ENCODE data around the gene AMZ2.
"Not testable (repeated sequence)": the region's sequence is repeated elsewhere in the genome, so short reads cannot be mapped to it uniquely, and the experiment has no call there.

AMZ2 gene

DNA sequence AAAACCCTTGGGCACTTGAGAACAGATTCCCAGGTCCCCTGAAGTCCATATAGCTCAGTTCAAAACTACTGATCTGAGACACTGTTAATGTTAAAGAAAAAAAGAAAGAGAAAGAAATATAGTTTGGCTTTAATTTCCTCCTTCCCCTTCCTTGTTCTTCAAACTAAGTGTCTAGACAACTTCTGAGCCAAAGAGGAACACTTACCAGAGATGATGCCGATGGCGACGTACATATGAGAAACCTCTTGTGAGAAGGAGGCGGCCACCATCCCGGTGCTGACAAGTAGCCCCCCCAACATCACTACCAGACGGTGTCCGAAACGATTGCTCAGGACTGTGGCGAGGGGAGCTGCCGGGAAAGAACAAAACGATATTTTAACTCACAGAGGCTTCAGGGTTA is 25.9 kb downstream of the AMZ2 start:
- 85% methylated on average over 11 of the region's 11 CpGs for WGBS (ENCODE audit: insufficient coverage)
- Histone ChIP-seq H3K36me3 (ENCODE audit: control insufficient read depth in 4 of 4, insufficient read depth in 4 of 4, low read length in 3 of 4) (no peaks in the 10 kb centered on the region), H3K27ac (ENCODE audit: insufficient read depth in 1 of 2, low read depth in 1 of 2, low read length in 2 of 2, poor library complexity in 1 of 2, severe bottlenecking in 2 of 2) (no peak overlapping the region), H3K9me3 (ENCODE audit: control extremely low read depth in 1 of 5, control insufficient read depth in 4 of 5, insufficient read depth in 2 of 5, low read depth in 1 of 5, low read length in 4 of 5) (peaks cover 2 to 7% (median 4%) of the 10 kb centered on the region in 5 experiments), H3K27me3 (replicated peaks in 2 of 5; ENCODE audit: control insufficient read depth in 4 of 5, insufficient read depth in 5 of 5, low read length in 4 of 5) (no peaks in the 10 kb centered on the region), H3K4me1 (ENCODE audit: control extremely low read depth in 1 of 4, control insufficient read depth in 4 of 4, insufficient read depth in 4 of 4, low read length in 3 of 4) (peaks cover 0 to 2% (median 0%) of the 10 kb centered on the region in 4 experiments), H3K4me3 (ENCODE audit: control insufficient read depth in 1 of 7, extremely low read depth in 1 of 7, insufficient read depth in 4 of 7, low read depth in 2 of 7, low read length in 6 of 7) (no peak overlapping the region)
- ChIA-PET CTCF (interaction anchor here (0.8 to 2.8 kb wide), 3 partner anchors 10 to 125 kb away, joined by 3 to 17 read pairs (median 3); no protein-coding TSS in a partner anchor), POLR2A (no interaction called here)
- DNase-seq, result peak in 1 of 3 donors; percentile 26

DNA sequence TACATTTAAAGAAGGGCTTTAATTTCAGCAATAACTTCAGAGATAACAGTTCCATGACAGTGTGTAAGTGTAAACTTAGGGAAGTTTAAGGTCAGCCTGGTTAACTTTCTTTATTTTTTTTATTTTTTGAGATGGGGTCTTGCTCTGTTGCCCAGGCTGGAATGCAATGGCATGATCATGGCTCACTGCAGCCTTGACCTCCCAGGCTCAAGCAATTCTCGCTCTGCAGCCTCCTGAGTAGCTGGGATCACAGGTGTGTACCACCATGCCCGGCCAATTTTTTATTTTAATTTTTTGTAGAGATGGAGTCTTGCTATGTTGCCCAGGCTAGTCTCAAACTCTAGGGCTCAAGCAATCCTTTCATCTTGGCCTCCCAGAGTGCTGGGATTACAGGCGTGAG is 28.5 kb downstream of the AMZ2 start:
- H3K27ac ChIP-seq (ENCODE audit: insufficient read depth in 1 of 2, low read depth in 1 of 2, low read length in 2 of 2, poor library complexity in 1 of 2, severe bottlenecking in 2 of 2); H3K36me3 ChIP-seq (ENCODE audit: control insufficient read depth in 4 of 4, insufficient read depth in 4 of 4, low read length in 3 of 4); H3K4me1 ChIP-seq (ENCODE audit: control extremely low read depth in 1 of 4, control insufficient read depth in 4 of 4, insufficient read depth in 4 of 4, low read length in 3 of 4); H3K9me3 ChIP-seq (ENCODE audit: control extremely low read depth in 1 of 5, control insufficient read depth in 4 of 5, insufficient read depth in 2 of 5, low read depth in 1 of 5, low read length in 4 of 5); H3K27me3 ChIP-seq (replicated peaks in 2 of 5; ENCODE audit: control insufficient read depth in 4 of 5, insufficient read depth in 5 of 5, low read length in 4 of 5); DNase-seq; H3K4me3 ChIP-seq (ENCODE audit: control insufficient read depth in 1 of 7, extremely low read depth in 1 of 7, insufficient read depth in 4 of 7, low read depth in 2 of 7, low read length in 6 of 7); POLR2A ChIA-PET: not testable (repeated sequence)
- WGBS (ENCODE audit: insufficient coverage), result 100% methylated on average over 2 of the region's 3 CpGs
- CTCF ChIA-PET, result interaction anchor here (1.2 to 2.0 kb wide), 2 partner anchors 81 to 160 kb away, joined by 3 to 7 read pairs; no protein-coding TSS in a partner anchor

- Histone ChIP-seq H3K4me3 (ENCODE audit: control insufficient read depth in 1 of 7, extremely low read depth in 1 of 7, insufficient read depth in 4 of 7, low read depth in 2 of 7, low read length in 6 of 7) (no peak overlapping the region), H3K9me3 (ENCODE audit: control extremely low read depth in 1 of 5, control insufficient read depth in 4 of 5, insufficient read depth in 2 of 5, low read depth in 1 of 5, low read length in 4 of 5) (peaks cover 2 to 7% (median 4%) of the 10 kb centered on the region in 5 experiments), H3K27ac (ENCODE audit: insufficient read depth in 1 of 2, low read depth in 1 of 2, low read length in 2 of 2, poor library complexity in 1 of 2, severe bottlenecking in 2 of 2) (no peak overlapping the region), H3K36me3 (ENCODE audit: control insufficient read depth in 4 of 4, insufficient read depth in 4 of 4, low read length in 3 of 4) (no peaks in the 10 kb centered on the region), H3K4me1 (ENCODE audit: control extremely low read depth in 1 of 4, control insufficient read depth in 4 of 4, insufficient read depth in 4 of 4, low read length in 3 of 4) (peaks cover 0 to 2% (median 0%) of the 10 kb centered on the region in 4 experiments), H3K27me3 (replicated peaks in 2 of 5; ENCODE audit: control insufficient read depth in 4 of 5, insufficient read depth in 5 of 5, low read length in 4 of 5) (no peaks in the 10 kb centered on the region)
- peak in 2 of 3 donors; percentile 25 to 40 for DNase-seq
- 100% methylated on average over 3 of the region's 5 CpGs for WGBS (ENCODE audit: insufficient coverage)
- CTCF ChIA-PET, result interaction anchor here (1.1 to 1.5 kb wide), 2 partner anchors 12 to 146 kb away, joined by 3 to 5 read pairs; no protein-coding TSS in a partner anchor
- POLR2A ChIA-PET, result no interaction called here
Measured at GRCh38 chr17:68277807-68278206, 30.0 kb downstream of the AMZ2 start.

DNA sequence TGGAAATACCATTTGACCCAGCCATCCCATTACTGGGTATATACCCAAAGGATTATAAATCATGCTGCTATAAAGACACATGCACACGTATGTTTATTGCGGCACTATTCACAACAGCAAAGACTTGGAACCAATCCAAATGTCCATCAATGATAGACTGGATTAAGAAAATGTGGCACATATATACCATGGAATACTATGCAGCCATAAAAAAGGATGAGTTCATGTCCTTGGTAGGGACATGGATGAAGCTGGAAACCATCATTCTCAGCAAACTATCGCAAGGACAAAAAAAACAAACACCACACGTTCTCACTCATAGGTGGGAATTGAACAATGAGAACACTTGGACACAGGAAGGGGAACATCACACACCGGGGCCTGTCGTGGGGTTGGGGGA is 34.1 kb downstream of the AMZ2 start:
- H3K4me3 ChIP-seq (ENCODE audit: control insufficient read depth in 1 of 7, extremely low read depth in 1 of 7, insufficient read depth in 4 of 7, low read depth in 2 of 7, low read length in 6 of 7); H3K9me3 ChIP-seq (ENCODE audit: control extremely low read depth in 1 of 5, control insufficient read depth in 4 of 5, insufficient read depth in 2 of 5, low read depth in 1 of 5, low read length in 4 of 5); CTCF ChIA-PET; H3K4me1 ChIP-seq (ENCODE audit: control extremely low read depth in 1 of 4, control insufficient read depth in 4 of 4, insufficient read depth in 4 of 4, low read length in 3 of 4); POLR2A ChIA-PET; H3K36me3 ChIP-seq (ENCODE audit: control insufficient read depth in 4 of 4, insufficient read depth in 4 of 4, low read length in 3 of 4); H3K27ac ChIP-seq (ENCODE audit: insufficient read depth in 1 of 2, low read depth in 1 of 2, low read length in 2 of 2, poor library complexity in 1 of 2, severe bottlenecking in 2 of 2); H3K27me3 ChIP-seq (replicated peaks in 2 of 5; ENCODE audit: control insufficient read depth in 4 of 5, insufficient read depth in 5 of 5, low read length in 4 of 5); DNase-seq: not testable (repeated sequence)
- WGBS (ENCODE audit: insufficient coverage), result no CpG with 5 or more reads among the region's 6 CpGs

GRCh38 chr17:68288375-68288774 is 40.5 kb downstream of the AMZ2 start:
- DNase-seq, result peak; percentile 62 to 90 (median 88)
- Histone ChIP-seq H3K27ac (ENCODE audit: insufficient read depth in 1 of 2, low read depth in 1 of 2, low read length in 2 of 2, poor library complexity in 1 of 2, severe bottlenecking in 2 of 2) (no peak overlapping the region), H3K4me1 (ENCODE audit: control extremely low read depth in 1 of 4, control insufficient read depth in 4 of 4, insufficient read depth in 4 of 4, low read length in 3 of 4) (peaks cover 18 to 44% (median 42%) of the 10 kb centered on the region in 4 experiments), H3K4me3 (ENCODE audit: control insufficient read depth in 1 of 7, extremely low read depth in 1 of 7, insufficient read depth in 4 of 7, low read depth in 2 of 7, low read length in 6 of 7) (no peak overlapping the region), H3K36me3 (ENCODE audit: control insufficient read depth in 4 of 4, insufficient read depth in 4 of 4, low read length in 3 of 4) (no peaks in the 10 kb centered on the region), H3K27me3 (replicated peaks in 2 of 5; ENCODE audit: control insufficient read depth in 4 of 5, insufficient read depth in 5 of 5, low read length in 4 of 5) (peaks cover 0 to 22% (median 3%) of the 10 kb centered on the region in 5 experiments), H3K9me3 (ENCODE audit: control extremely low read depth in 1 of 5, control insufficient read depth in 4 of 5, insufficient read depth in 2 of 5, low read depth in 1 of 5, low read length in 4 of 5) (no peaks in the 10 kb centered on the region)
- WGBS (ENCODE audit: insufficient coverage), result 55% methylated on average over 3 of the region's 5 CpGs
- POLR2A ChIA-PET, result interaction anchor here (0.5 kb wide), 1 partner anchor 27 kb away, joined by 3 read pairs; no protein-coding TSS in a partner anchor
- CTCF ChIA-PET, result interaction anchor here (0.9 to 1.1 kb wide), 3 partner anchors 24 to 110 kb away, joined by 3 to 5 read pairs (median 3); no protein-coding TSS in a partner anchor

- no peak overlapping the region for H3K27ac ChIP-seq (ENCODE audit: insufficient read depth in 1 of 2, low read depth in 1 of 2, low read length in 2 of 2, poor library complexity in 1 of 2, severe bottlenecking in 2 of 2)
Measured at GRCh38 chr17:68288804-68289203, 41.0 kb downstream of the AMZ2 start.

DNA sequence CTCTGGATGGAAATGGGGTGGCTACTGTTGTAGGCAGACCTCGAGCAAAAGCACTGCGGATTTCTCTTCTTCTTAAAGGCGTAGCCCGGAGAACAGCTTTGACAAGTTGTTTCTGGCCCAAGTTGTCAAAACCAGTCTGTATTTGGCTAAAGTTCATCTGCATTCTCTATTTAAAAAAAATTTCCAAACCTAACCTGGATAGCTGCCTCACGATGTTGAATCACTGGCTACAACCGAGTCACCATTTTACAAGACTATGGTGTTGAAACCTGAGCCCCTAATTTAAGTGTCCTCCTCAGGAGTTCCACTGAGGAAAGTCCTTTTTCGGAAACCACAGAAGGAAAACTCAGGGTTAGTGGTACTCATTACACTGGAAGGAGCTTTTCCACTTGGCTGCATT is 41.6 kb downstream of the AMZ2 start:
- H3K36me3 ChIP-seq (ENCODE audit: control insufficient read depth in 4 of 4, insufficient read depth in 4 of 4, low read length in 3 of 4), result no peaks in the 10 kb centered on the region
- H3K4me1 ChIP-seq (ENCODE audit: control extremely low read depth in 1 of 4, control insufficient read depth in 4 of 4, insufficient read depth in 4 of 4, low read length in 3 of 4), result peaks cover 18 to 44% (median 42%) of the 10 kb centered on the region in 4 experiments
- 84% methylated on average over 5 of the region's 7 CpGs for WGBS (ENCODE audit: insufficient coverage)
- H3K4me3 ChIP-seq (ENCODE audit: control insufficient read depth in 1 of 7, extremely low read depth in 1 of 7, insufficient read depth in 4 of 7, low read depth in 2 of 7, low read length in 6 of 7), result peak overlapping the region in 2 of 7 experiments; percentile 67 to 75
- no peak overlapping the region for H3K27ac ChIP-seq (ENCODE audit: insufficient read depth in 1 of 2, low read depth in 1 of 2, low read length in 2 of 2, poor library complexity in 1 of 2, severe bottlenecking in 2 of 2)
- peaks cover 0 to 22% (median 4%) of the 10 kb centered on the region in 5 experiments for H3K27me3 ChIP-seq (replicated peaks in 2 of 5; ENCODE audit: control insufficient read depth in 4 of 5, insufficient read depth in 5 of 5, low read length in 4 of 5)
- H3K9me3 ChIP-seq (ENCODE audit: control extremely low read depth in 1 of 5, control insufficient read depth in 4 of 5, insufficient read depth in 2 of 5, low read depth in 1 of 5, low read length in 4 of 5), result no peaks in the 10 kb centered on the region
- ChIA-PET CTCF (interaction anchor here (1.2 to 1.3 kb wide), 3 partner anchors 11 to 112 kb away, joined by 3 to 5 read pairs (median 3); no protein-coding TSS in a partner anchor), POLR2A (no interaction called here)
- no peak for DNase-seq

More at GRCh38 chr17:68288804-68289203, 41.0 kb downstream of the AMZ2 start:
- DNase-seq, result peak; percentile 47 to 79 (median 78)
- Histone ChIP-seq H3K4me3 (ENCODE audit: control insufficient read depth in 1 of 7, extremely low read depth in 1 of 7, insufficient read depth in 4 of 7, low read depth in 2 of 7, low read length in 6 of 7) (no peak overlapping the region), H3K9me3 (ENCODE audit: control extremely low read depth in 1 of 5, control insufficient read depth in 4 of 5, insufficient read depth in 2 of 5, low read depth in 1 of 5, low read length in 4 of 5) (no peaks in the 10 kb centered on the region), H3K36me3 (ENCODE audit: control insufficient read depth in 4 of 4, insufficient read depth in 4 of 4, low read length in 3 of 4) (no peaks in the 10 kb centered on the region), H3K27me3 (replicated peaks in 2 of 5; ENCODE audit: control insufficient read depth in 4 of 5, insufficient read depth in 5 of 5, low read length in 4 of 5) (peaks cover 0 to 22% (median 4%) of the 10 kb centered on the region in 5 experiments), H3K4me1 (ENCODE audit: control extremely low read depth in 1 of 4, control insufficient read depth in 4 of 4, insufficient read depth in 4 of 4, low read length in 3 of 4) (peaks cover 18 to 44% (median 42%) of the 10 kb centered on the region in 4 experiments)
- 39% methylated on average over 4 of the region's 7 CpGs for WGBS (ENCODE audit: insufficient coverage)
- POLR2A ChIA-PET, result interaction anchor here (0.5 kb wide), 1 partner anchor 27 kb away, joined by 3 read pairs; no protein-coding TSS in a partner anchor
- CTCF ChIA-PET, result interaction anchor here (0.9 kb wide), 2 partner anchors 71 to 110 kb away, joined by 3 to 5 read pairs; no protein-coding TSS in a partner anchor

Data from common myeloid progenitor, CD34-positive (primary cell).